ENCODE measurements around the gene CADPS2. TPM values are rescaled to one million over a fixed set of nuclear protein-coding genes. Genes with fewer than 3 reads are reported as not detected.

The CADPS2 gene
- total and polyA plus RNA-seq, 7 donors: 1.5 to 3.6 (median 2.1) TPM

- no peak for ATAC-seq
These were observed 139.3 kb downstream of the CADPS2 start for GRCh38 chr7:122746948-122747347.

GRCh38 chr7:122743211-122743610 lies 143.0 kb downstream of the CADPS2 start:
- intact Hi-C loops (cut with DNase I): no loop called here
- Histone ChIP-seq H3K4me3 (no peak overlapping the region), H3K27ac (no peak overlapping the region), H3K36me3 (ENCODE audit: insufficient read depth in 1 of 2, low read depth in 1 of 2) (no peaks in the 10 kb centered on the region), H3K4me1 (no peaks in the 10 kb centered on the region), H3K27me3 (ENCODE audit: insufficient read depth in 3 of 3, low read length in 2 of 3) (no peaks in the 10 kb centered on the region), H3K9me3 (no peaks in the 10 kb centered on the region)
- no peak for TF ChIP-seq CTCF (IDR thresholded peaks at IDR 0.05)
- DNase-seq (no peak), ATAC-seq (no peak)

More at GRCh38 chr7:122746948-122747347, 139.3 kb downstream of the CADPS2 start:
- Histone ChIP-seq H3K4me1 (no peaks in the 10 kb centered on the region), H3K27ac (no peak overlapping the region), H3K4me3 (no peak overlapping the region), H3K27me3 (ENCODE audit: insufficient read depth in 3 of 3, low read length in 2 of 3) (no peaks in the 10 kb centered on the region), H3K36me3 (ENCODE audit: insufficient read depth in 1 of 2, low read depth in 1 of 2) (no peaks in the 10 kb centered on the region), H3K9me3 (no peaks in the 10 kb centered on the region)
- no peak for DNase-seq
- no peak for TF ChIP-seq CTCF (IDR thresholded peaks at IDR 0.05)
- intact Hi-C loops (cut with DNase I): no loop called here
- 64 to 67% (median 65%) methylated on average over 2 of the region's 2 CpGs for WGBS, 3 donors

DNA sequence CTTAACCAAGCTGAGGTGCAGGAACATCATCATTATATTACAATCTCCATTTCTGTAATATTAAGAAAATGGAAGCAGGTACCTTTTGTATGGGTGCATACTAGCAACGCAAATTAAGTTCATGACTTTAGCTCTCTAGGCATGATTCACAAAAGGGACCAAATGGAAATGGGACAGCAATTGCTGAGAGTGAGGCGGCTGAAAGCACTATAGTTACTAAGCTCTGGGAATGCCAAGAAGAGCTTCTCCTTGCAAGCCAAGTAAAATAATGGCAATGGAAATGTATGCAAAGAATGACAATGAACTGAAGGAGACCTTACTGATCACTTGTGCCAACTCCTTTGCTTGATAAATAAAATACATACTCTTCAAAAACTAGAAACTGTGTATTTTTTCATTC lies 147.3 kb downstream of the CADPS2 start:
- DNase-seq: no peak
- Histone ChIP-seq H3K27me3 (ENCODE audit: insufficient read depth in 3 of 3, low read length in 2 of 3) (no peaks in the 10 kb centered on the region), H3K36me3 (ENCODE audit: insufficient read depth in 1 of 2, low read depth in 1 of 2) (no peaks in the 10 kb centered on the region), H3K4me1 (no peaks in the 10 kb centered on the region), H3K27ac (no peak overlapping the region), H3K4me3 (no peak overlapping the region), H3K9me3 (no peaks in the 10 kb centered on the region)
- ATAC-seq: no peak
- WGBS, 3 donors: 76 to 82% (median 77%) methylated on average over 2 of the region's 2 CpGs
- intact Hi-C loops (cut with DNase I): no loop called here
- TF ChIP-seq CTCF (IDR thresholded peaks at IDR 0.05): no peak

GRCh38 chr7:122736183-122736582 lies 150.1 kb downstream of the CADPS2 start:
- H3K36me3 ChIP-seq (ENCODE audit: insufficient read depth in 1 of 2, low read depth in 1 of 2): no peaks in the 10 kb centered on the region
- no peaks in the 10 kb centered on the region for H3K9me3 ChIP-seq
- no peaks in the 10 kb centered on the region for H3K4me1 ChIP-seq
- ATAC-seq: no peak
- intact Hi-C loops (cut with DNase I): no loop called here
- 88 to 99% (median 94%) methylated on average over 1 of the region's 1 CpG for WGBS, 3 donors
- DNase-seq: no peak
- H3K27me3 ChIP-seq (ENCODE audit: insufficient read depth in 3 of 3, low read length in 2 of 3): no peaks in the 10 kb centered on the region
- TF ChIP-seq CTCF (IDR thresholded peaks at IDR 0.05): no peak
- no peak overlapping the region for H3K4me3 ChIP-seq
- no peak overlapping the region for H3K27ac ChIP-seq

GRCh38 chr7:122727759-122728158 lies 158.5 kb downstream of the CADPS2 start:
- no peak for TF ChIP-seq CTCF (IDR thresholded peaks at IDR 0.05)
- Histone ChIP-seq H3K36me3 (ENCODE audit: insufficient read depth in 1 of 2, low read depth in 1 of 2) (no peaks in the 10 kb centered on the region), H3K4me1 (no peaks in the 10 kb centered on the region), H3K9me3 (no peaks in the 10 kb centered on the region), H3K4me3 (no peak overlapping the region), H3K27me3 (ENCODE audit: insufficient read depth in 3 of 3, low read length in 2 of 3) (no peaks in the 10 kb centered on the region), H3K27ac (no peak overlapping the region)
- ATAC-seq (no peak), DNase-seq (no peak)
- WGBS, 3 donors: 64 to 68% (median 67%) methylated on average over 1 of the region's 1 CpG
- intact Hi-C loops (cut with DNase I): no loop called here

Data from psoas muscle (tissue), 8 donors.